GM19372 (cell line): ENCODE results near the gene FGFBP2.

ENCODE experiments used
- ATAC-seq: cut with Tn5 transposase; IDR thresholded peaks from one replicate; pipeline ENCODE4 v1.9.1; 2021; ENCODE audit warnings: mild to moderate bottlenecking, low read depth, moderate library complexity; ENCODE audit not compliant: unreplicated experiment

Gene FGFBP2

GRCh38 chr4:15971068-15971801, 8.3 kb upstream of the FGFBP2 start:
- ATAC-seq = no peak

DNA sequence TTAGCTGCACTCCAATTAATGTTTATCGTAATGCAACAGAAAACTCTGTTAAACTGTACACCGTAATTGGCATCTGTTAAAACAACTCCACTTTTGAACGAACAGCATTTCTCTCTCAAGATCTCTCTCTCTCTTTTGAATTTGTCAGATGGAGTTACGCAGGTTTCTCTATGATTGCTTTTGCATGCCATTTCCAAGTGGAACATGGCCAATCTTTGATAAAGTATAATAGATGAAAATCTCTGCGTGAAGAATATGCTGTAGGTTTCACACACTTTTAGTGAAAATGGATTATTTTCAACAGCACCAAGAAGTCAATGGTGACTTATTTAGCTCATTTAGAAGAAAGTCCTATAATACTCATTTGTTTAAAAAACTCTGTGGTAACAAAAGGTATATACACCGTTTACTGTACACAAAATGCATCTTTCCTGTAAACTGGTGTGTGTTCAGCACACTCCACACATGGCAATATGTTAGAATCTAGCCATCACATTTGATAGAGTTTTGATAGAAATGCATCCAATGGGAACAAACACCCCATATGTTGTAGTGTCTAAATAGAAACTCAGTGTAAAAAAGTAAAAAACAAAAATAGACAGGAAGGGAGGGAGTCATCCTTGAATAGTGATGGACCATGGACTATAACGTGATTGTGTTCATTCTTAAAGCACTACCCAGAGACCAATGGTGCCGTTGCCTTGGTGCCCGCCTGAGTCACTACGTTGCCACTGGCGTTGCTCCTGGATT, 5.8 kb upstream of the FGFBP2 start:
- no peak for ATAC-seq

DNA sequence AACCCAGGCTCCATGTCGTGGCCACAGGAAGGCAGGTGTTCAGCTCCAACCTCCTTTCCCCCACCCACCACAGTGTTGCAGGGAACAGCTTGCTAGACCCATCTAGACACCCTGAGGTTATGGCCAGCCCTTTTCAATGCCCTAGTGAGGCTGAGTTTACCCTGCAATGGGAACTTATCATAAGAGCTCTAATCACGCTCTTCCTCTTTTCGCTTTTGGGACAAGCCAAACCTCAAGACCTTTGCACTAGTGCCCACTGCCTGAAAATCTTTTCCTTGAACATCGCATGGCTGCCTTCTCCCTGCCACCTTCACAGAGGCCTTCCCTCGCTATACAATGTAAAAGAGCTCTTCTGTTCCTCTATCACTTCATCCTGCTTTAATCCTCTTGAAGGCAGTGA, 2.4 kb upstream of the FGFBP2 start:
- ATAC-seq = no peak

DNA sequence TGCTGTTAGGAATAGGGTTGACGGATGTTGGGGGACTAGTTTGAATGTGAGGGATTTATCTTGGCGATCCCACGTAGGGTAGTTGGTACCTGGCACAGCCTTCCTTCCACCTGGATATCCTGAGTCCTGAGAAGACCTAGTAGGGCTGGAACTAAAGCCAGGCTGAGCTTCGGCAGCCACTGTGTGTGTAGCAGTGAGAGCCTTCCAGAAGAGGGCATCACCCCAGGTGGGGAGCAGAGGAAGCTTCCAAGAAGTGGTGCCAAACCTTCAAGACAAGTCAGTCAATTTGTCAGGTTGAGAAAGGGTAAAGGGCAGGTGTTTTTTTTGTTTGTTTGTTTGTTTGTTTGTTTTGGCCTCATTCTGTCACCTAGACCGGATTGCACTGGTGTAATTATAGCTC, 1.2 kb upstream of the FGFBP2 start:
- no peak for ATAC-seq

- peak; percentile 90 for ATAC-seq
These were observed 601 bp upstream of the FGFBP2 start for GRCh38 chr4:15963576-15963975.

GRCh38 chr4:15961781-15962510, 1.0 kb downstream of the FGFBP2 start:
- ATAC-seq = no peak

DNA sequence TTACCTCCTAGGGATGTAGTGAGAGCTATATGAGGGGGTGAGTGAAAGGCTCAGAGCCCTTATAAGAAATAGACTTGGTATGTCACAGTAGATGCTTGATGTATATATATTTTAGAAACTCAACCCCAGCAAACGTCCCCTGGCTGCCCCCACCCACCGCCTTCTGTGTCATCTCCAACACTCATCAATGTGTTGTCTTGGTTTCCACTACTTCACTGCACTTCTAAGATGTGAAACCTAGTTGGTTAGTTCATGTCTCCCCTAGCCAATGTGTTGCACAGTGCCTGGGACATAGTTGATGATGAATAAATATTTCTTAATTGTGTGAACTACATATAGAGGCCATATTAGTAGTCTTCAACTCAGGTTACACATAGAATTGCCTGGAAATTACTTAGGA, 4.4 kb downstream of the FGFBP2 start:
- ATAC-seq = no peak

DNA sequence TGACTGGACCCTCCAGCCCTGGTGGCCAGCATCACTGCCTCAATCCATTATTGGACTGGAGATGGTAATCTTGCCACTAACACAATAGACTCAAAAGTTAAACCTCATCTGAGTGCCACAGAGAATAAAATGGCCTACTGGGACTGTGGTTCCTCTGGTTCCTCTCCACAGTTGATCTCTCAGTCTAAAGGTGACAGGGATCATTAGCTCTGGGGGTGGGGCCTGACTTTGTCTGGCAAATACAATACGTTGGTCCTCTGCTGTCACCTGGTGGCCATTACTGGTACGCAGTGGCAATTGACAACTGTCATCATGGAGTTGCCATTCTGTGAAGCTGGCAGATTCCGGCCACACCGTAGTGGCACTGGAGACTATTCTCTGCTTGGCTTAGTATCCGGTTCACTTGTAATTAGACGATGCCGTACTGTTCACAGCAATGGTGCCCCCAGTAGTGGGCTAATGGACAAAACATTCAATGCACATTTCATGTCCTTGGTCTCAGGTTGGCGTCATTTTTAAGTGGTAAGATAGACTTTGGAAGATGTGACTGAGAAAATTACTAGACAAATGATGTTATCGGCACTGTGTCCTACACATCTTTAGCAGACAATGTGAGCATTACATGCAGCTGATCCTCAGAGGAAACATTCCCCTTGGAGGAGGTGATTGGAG, 6.7 kb downstream of the FGFBP2 start:
- peak; percentile 88 for ATAC-seq

DNA sequence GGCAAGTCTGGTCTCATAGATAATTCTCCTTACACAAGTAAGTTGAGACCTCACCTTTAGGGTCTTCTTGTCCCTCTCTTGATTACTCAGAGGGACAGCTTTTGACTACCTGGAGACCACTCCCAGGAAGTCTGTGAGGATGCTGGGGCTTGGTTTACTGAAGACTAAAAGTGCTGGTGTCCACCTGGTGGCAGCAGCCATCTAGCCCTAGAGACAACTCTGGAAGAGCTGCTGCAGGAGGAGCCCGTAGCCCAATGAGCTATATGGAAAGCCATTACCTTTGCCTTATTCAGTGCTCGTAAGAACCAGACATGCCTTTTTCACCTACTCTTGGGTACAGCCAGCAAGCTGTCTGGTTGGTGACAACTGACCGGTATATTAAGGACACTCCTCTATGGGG, 7.3 kb downstream of the FGFBP2 start:
- ATAC-seq = peak; percentile 9

- ATAC-seq = no peak
These were observed 9.3 kb downstream of the FGFBP2 start for GRCh38 chr4:15953625-15954024.

- no peak for ATAC-seq
These were observed 11.2 kb downstream of the FGFBP2 start for GRCh38 chr4:15951781-15952180.

DNA sequence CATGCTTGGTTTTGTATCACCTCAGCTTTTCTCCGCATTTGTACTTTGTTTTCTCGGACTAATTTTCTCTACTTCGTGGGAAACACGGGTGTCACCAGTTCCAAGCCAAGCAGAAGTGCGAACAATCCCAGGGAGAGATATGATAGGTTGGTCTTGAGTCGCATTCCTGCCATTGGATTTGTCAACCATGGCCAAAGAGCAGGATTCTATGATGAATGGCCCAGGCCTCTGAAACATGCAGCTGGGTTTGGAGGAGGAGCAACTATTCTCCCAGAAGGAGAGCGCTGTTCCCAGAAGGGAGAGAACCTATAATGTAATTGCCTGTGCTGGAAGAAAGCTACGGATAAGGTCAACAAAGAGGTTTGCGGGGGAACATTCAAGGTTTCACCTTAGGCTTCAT, 14.1 kb downstream of the FGFBP2 start:
- no peak for ATAC-seq

DNA sequence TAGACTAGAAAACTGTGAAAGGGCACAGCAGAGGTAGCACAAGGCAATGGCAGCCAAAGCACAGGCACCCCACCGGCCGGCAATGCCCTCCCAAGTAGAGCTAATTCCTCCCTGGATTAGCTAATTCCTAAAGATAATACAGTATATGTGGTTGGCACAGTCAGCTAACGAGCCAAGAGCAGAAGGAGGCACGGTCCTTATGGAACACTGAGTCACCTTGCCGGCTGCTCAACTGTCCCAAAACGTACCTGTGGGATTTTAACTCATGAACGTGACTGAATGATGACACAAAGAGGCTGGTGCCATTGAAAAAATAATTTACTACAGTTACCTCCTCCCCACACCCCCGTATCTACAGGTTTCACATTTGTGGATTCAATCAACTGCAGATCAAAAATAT, 15.3 kb downstream of the FGFBP2 start:
- no peak for ATAC-seq

GRCh38 chr4:15945516-15945915, 17.5 kb downstream of the FGFBP2 start:
- ATAC-seq = no peak

DNA sequence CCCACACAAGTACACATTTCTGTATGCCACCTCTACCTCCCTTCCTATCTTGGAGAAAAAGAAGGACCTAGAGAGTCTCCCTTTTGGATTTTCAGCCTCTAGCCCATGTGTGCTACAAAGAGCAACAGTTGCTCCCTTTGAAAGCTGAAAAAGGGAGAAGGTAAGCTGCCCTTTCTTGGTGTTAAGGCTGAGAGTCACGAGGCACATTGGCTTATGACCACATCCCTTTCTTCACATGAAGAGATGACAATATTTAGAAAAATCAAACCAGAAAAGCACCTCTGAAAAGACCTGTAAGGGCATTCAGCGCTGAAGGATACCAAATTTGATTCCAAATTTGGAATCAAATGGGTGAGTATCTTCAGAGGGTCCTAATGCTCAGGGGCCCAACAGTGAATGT, 18.1 kb downstream of the FGFBP2 start:
- ATAC-seq = no peak

DNA sequence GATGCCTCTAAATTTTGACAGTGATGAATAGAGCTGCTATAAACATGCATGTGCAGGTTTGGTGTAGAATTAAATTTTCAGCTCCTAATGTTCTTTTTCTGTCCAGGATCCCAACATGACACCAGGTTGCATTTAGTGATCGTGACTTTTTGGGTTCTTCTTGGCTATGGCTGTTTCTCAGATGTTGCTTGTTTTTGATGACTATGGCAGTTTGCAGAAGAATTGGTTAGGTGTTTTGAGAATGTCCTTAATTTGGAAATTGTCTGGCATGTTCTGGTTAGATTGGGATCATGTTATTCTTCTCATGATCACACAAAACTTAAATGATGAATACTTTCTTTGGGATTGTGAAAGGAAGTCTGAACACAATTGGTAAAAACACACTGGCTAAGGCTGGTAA, 20.7 kb downstream of the FGFBP2 start:
- no peak for ATAC-seq

GRCh38 chr4:15938640-15939039, 24.3 kb downstream of the FGFBP2 start, which contains the start of gene FGFBP1:
Gene FGFBP1, minus strand, starts transcription at chr4:15938740. Its CDS starts 2,108 bp downstream, at chr4:15936632.
- no peak for ATAC-seq

GRCh38 chr4:15938182-15938581, 24.8 kb downstream of the FGFBP2 start:
- no peak for ATAC-seq

DNA sequence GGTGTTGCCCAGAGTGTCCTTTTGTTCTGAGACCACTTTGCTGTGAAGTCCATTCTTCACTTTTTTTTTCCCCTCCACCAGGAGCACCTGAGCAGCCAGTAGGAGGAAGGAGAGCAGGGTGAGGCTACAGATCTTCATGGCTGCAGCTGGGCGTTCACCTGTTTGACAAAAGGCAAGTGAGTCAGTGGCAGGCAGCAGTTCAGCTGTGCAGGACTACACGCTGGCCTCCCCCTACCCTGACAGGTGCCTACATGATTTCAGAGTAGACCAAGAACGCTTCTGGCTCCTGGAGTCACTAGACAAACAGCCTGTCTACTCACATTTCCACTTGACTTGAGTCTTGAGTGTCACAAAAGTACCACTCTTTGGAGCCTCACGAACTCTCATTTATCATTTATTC, 26.5 kb downstream of the FGFBP2 start:
- no peak for ATAC-seq

- ATAC-seq = no peak
These were observed 27.2 kb downstream of the FGFBP2 start for GRCh38 chr4:15935504-15936402.
